ENCODE results near the gene KIF3A. TPM values are rescaled to one million over a fixed set of nuclear protein-coding genes. Genes with fewer than 3 reads are reported as not detected.
A peak's percentile ranks its signal among the peaks of the same experiment; 100 is the strongest.
"Not testable (repeated sequence)": the region's sequence is repeated elsewhere in the genome, so short reads cannot be mapped to it uniquely, and the experiment has no call there.

KIF3A gene
- total RNA-seq, 1 donor from 2014 or later: 21.5 TPM

GRCh38 chr5:132718544-132719312 lies 18.6 kb downstream of the KIF3A start:
- no peak for DNase-seq (ENCODE audit: low read depth)

GRCh38 chr5:132714456-132715307 lies 22.7 kb downstream of the KIF3A start:
- peak; percentile 35 for DNase-seq (ENCODE audit: low read depth)

DNA sequence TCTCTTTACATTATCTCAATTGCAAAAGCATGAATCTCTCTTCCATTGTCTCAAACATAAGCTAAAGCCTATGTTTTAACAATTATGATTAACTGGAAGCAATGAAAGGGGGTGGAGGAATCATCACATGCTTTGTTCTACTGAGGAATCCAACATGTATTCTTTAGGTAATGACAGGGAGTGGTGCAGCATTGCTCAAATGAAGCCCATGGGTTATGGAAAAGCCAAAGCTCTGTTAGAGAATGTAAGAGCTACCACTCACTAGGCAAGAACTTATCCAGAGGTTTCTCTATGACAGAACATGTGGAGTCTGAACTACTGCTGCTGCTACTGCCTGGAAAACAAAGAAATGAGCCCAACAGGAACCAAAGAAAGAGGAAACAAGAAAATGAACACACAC lies 28.7 kb downstream of the KIF3A start:
- no peak for DNase-seq (ENCODE audit: low read depth)

- DNase-seq (ENCODE audit: low read depth): peak; percentile 83
These were observed 32.5 kb downstream of the KIF3A start for GRCh38 chr5:132704875-132705274.

DNA sequence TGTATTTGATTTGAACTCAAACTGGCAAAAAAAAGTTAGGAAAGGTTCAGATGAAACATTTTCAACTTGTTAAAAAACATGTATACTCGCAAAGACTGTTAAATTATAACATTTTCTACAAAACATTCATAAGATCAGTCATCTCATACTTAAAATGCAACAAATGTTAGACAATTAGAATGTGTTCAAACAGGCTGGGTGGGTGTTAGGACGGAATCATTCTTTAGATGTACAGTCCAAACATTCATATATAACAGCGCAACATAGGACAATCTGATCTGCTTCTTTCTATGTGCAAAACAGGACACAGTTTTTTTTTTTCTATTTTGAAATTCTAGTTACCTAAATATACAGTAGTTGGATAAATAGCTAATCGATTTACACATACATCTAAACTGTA lies 41.4 kb downstream of the KIF3A start:
- no peak for DNase-seq (ENCODE audit: low read depth)

DNA sequence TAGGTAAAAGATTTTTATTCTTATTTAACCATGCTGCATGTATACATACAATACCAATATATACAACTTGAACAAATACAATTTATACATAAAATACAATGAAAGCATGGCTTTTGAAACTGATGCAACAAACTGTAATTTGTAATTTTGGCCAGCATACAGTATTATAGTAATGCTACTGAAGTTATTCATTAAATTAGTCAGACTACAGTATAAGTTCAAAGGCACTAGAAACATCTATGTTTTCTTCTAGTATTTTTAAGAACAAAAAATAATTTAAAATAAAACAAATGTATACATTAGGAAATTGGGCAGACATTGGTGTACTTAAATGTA lies 44.7 kb downstream of the KIF3A start:
- no peak for DNase-seq (ENCODE audit: low read depth)

- DNase-seq (ENCODE audit: low read depth): not testable (repeated sequence)
These were observed 45.4 kb downstream of the KIF3A start for GRCh38 chr5:132691755-132692631.

- no peak for DNase-seq (ENCODE audit: low read depth)
These were observed 47.2 kb downstream of the KIF3A start for GRCh38 chr5:132690156-132690555.

- DNase-seq (ENCODE audit: low read depth): no peak
These were observed 47.8 kb downstream of the KIF3A start for GRCh38 chr5:132689513-132689912.

DNA sequence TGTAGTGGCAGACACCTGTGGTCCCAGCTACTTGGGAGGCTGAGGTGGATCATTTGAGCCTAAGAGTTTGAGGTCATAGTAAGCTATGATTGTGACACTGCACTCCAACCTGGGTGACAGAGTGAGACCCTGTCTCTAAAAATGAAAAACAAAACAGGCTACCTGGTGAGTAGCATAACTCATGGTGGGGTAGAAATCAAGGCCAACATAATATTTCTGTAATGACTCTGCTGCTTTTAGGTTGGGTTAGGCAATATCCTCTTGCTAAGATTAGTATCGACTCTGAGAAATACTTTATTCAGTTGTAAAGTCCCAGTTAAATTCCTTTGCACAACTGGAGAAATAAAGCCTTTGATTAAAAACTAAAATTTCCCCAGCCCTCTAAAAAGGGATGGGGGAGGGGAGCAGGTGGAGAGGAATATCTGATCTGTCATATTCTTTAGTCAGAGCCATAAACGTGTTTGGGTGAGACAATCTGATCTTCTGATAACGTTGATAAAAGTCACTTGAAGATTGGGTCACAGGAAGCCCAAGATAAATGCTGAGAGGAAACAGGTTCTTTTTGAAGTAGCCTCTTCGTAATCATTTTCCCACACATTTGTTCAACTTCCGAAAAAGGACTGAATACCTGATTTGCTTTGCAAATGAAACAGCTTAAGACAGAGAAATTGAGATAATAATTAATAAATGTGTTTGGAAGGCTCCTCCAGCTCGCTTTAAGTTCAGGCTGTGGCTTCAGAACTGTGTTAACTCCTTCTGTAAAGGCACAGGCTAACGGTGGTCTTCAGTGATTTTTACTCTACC lies 48.6 kb downstream of the KIF3A start:
- DNase-seq (ENCODE audit: low read depth): no peak

DNA sequence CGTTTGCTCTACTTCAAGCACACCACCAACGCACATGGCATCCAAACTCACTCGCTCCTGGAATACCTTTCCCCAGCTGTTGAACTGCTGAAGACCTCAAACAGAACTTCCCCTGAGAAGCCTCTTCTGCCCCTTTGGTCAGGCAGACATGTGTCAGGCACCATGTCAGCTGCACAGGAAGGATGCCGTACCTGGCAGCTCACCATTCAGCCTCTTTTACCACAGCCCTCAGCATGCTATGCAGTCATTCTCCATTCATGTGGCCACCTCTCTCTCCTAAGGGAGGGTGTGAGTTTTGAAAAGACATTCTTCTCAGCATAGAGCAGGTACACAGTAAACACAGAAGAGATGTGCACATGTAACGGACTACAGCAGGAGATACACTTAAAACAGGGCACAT lies 49.4 kb downstream of the KIF3A start:
- DNase-seq (ENCODE audit: low read depth): no peak

DNA sequence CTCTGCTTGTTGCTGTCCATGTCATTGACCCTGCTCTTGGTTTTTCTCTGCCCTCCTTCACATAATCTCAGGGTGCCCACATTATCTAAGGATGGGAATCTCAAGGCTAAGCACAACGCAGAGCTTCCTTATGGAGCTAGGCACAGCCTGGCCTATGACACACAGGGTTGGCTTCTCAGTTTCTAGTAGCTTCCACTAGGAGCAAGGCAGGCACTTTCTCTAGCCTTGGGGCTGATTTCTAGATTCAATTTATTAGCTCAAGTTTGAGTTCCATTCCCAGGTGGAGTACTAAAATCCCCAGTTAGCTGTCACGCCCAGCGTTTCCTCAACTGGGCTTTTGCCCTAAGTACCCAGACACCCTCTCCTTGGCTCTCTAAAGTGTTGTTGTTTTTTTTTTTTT lies 51.2 kb downstream of the KIF3A start:
- no peak for DNase-seq (ENCODE audit: low read depth)

GRCh38 chr5:132684922-132685720 lies 52.2 kb downstream of the KIF3A start:
- DNase-seq (ENCODE audit: low read depth): no peak

- no peak for DNase-seq (ENCODE audit: low read depth)
These were observed 52.9 kb downstream of the KIF3A start for GRCh38 chr5:132684491-132684890.

- DNase-seq (ENCODE audit: low read depth): no peak
These were observed 55.4 kb downstream of the KIF3A start for GRCh38 chr5:132681983-132682382.

GRCh38 chr5:132681476-132681831 lies 55.9 kb downstream of the KIF3A start:
- no peak for DNase-seq (ENCODE audit: low read depth)

- no peak for DNase-seq (ENCODE audit: low read depth)
These were observed 56.4 kb downstream of the KIF3A start for GRCh38 chr5:132680780-132681475.

GRCh38 chr5:132679717-132680380 lies 57.5 kb downstream of the KIF3A start:
- DNase-seq (ENCODE audit: low read depth): no peak

- no peak for DNase-seq (ENCODE audit: low read depth)
These were observed 58.2 kb downstream of the KIF3A start for GRCh38 chr5:132679166-132679565.

Measured in renal cortical epithelial cell (primary cell).